ENCODE data around the gene TMEM52B. TPM values are rescaled to one million over a fixed set of nuclear protein-coding genes. Genes with fewer than 3 reads are reported as not detected.
A peak's percentile ranks its signal among the peaks of the same experiment; 100 is the strongest.
"Not testable (repeated sequence)": the region's sequence is repeated elsewhere in the genome, so short reads cannot be mapped to it uniquely, and the experiment has no call there.

TMEM52B gene
- total RNA-seq, 1 donor from 2014 or later, result 1.1 TPM

DNA sequence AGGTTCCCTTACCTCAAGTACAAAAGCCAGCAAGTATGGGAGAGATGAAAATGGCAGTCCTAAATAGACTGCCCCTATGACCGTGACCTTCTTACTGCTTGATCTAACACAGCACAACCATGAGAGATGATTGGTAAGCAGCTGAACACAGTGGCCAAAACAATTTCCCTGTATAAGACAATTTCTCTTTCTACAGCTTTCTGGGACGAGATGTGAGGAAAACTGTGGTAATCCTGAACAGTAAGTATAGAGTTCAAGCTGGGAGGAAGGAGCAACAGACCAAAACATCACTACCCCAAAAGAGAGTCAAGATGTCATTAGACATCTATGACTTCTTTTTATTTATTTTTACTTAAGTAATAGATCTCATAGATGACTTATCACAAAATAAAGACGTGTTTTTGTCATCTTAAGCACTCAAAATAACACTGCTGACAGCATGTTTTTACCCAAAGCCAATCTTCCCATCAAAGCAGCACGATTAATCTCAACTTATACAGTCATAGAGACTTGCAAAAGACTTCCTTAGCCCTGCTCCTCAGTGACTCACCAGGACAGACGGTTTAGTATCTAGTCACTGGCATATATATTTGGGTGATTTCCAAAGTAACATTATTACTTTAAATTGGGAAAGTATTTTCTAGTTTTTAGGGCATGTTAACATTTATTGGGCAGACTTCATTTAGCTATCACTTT is 3.7 kb downstream of the TMEM52B start:
- H3K9me3 Mint-ChIP-seq, result no peaks in the 10 kb centered on the region
- H3K4me1 Mint-ChIP-seq, result peaks cover 47% of the 10 kb centered on the region
- no peak overlapping the region for H3K4me3 Mint-ChIP-seq
- no peaks in the 10 kb centered on the region for H3K36me3 Mint-ChIP-seq
- DNase-seq (ENCODE audit: low spot score in 2 of 2, unreplicated experiment in 2 of 2), result no peak
- peak overlapping the region; percentile 11 for H3K27ac Mint-ChIP-seq
- H3K27me3 Mint-ChIP-seq (ENCODE audit: low read depth), result no peaks in the 10 kb centered on the region
- TF ChIP-seq, protein P1, sequence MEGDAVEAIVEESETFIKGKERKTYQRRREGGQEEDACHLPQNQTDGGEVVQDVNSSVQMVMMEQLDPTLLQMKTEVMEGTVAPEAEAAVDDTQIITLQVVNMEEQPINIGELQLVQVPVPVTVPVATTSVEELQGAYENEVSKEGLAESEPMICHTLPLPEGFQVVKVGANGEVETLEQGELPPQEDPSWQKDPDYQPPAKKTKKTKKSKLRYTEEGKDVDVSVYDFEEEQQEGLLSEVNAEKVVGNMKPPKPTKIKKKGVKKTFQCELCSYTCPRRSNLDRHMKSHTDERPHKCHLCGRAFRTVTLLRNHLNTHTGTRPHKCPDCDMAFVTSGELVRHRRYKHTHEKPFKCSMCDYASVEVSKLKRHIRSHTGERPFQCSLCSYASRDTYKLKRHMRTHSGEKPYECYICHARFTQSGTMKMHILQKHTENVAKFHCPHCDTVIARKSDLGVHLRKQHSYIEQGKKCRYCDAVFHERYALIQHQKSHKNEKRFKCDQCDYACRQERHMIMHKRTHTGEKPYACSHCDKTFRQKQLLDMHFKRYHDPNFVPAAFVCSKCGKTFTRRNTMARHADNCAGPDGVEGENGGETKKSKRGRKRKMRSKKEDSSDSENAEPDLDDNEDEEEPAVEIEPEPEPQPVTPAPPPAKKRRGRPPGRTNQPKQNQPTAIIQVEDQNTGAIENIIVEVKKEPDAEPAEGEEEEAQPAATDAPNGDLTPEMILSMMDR (IDR thresholded peaks at IDR 0.05; ENCODE audit: unreplicated experiment), result no peak

DNA sequence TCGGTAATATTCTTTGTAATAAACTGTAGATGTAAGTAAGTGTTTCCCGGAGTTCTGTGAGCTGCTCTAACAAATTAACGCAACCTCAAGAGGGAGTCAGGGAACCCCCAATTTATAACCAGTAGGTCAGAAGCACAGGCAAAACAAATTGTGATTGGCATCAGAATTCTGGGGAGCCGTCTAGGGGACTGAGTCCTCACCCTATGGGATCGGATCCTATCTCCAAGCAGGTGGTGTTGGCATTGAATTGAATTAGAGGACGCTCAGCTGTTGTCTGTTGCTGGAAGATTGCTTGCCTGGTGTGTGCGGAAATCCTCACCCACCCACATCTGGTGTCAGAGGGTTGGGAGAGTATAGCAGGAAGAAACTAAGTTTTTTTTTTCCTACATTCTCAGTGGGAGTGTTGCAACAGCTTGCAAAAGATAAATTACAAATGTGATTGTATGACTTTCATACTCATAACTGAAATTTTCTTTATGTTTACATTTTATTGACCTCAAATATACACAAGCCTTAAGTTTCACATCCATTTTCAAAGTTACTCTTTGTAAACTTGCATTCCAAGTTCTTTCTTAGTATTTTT is 5.5 kb downstream of the TMEM52B start:
- no peaks in the 10 kb centered on the region for H3K27me3 Mint-ChIP-seq (ENCODE audit: low read depth)
- peak overlapping the region; percentile 80 for H3K27ac Mint-ChIP-seq
- H3K36me3 Mint-ChIP-seq, result no peaks in the 10 kb centered on the region
- TF ChIP-seq, protein P1 (IDR thresholded peaks at IDR 0.05; ENCODE audit: unreplicated experiment), result no peak
- DNase-seq (ENCODE audit: low spot score in 2 of 2, unreplicated experiment in 2 of 2), result no peak
- peaks cover 38% of the 10 kb centered on the region for H3K4me1 Mint-ChIP-seq
- no peak overlapping the region for H3K4me3 Mint-ChIP-seq
- no peaks in the 10 kb centered on the region for H3K9me3 Mint-ChIP-seq

GRCh38 chr12:10186299-10186698 is 7.5 kb downstream of the TMEM52B start:
- H3K9me3 Mint-ChIP-seq, result no peaks in the 10 kb centered on the region
- no peak for DNase-seq (ENCODE audit: low spot score in 2 of 2, unreplicated experiment in 2 of 2)

DNA sequence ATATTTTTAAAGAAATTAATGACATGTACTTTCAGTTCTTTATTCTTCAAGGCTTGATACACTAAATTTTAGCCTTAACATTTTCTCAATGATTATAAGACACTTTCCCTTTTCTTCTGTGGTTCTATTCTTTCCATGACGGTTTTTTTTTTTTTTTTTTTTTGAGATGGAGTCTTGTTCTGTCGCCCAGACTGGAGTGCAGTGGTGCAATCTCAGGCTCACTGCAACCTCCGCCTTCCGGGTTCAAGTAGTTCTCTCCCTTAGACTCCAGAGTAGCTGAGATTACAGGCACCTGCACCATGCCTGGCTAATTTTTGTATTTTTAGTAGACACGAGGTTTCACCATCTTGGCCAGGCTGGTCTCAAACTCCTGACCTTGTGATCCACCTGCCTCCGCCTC is 8.1 kb downstream of the TMEM52B start:
- H3K4me3 Mint-ChIP-seq, result not testable (repeated sequence)

More at GRCh38 chr12:10186299-10186698, 7.5 kb downstream of the TMEM52B start:
- peaks cover 43% of the 10 kb centered on the region for H3K4me1 Mint-ChIP-seq
- peak overlapping the region; percentile 71 for H3K27ac Mint-ChIP-seq
- TF ChIP-seq, protein P1 (IDR thresholded peaks at IDR 0.05; ENCODE audit: unreplicated experiment), result no peak
- no peak overlapping the region for H3K4me3 Mint-ChIP-seq
- H3K36me3 Mint-ChIP-seq, result no peaks in the 10 kb centered on the region
- no peaks in the 10 kb centered on the region for H3K27me3 Mint-ChIP-seq (ENCODE audit: low read depth)

DNA sequence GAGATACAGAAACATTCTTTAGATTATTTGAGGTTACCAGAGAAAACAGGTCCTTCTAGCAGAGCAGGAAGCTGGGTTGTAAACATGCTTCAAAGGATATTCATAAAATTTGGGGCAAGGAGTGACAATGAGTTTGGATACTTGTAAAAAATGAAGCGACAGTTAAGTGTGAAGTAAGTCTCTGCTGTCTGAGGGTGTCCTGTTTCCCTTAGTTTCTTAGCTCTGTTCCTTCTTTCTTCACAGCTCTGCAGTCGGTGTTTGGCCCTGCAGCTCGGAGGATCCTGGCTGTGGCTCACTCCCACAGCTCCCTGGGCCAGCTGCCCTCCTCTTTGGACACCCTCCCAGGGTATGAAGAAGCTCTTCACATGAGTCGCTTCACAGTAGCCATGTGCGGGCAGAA is 10.8 kb downstream of the TMEM52B start:
- Mint-ChIP-seq H3K36me3 (no peaks in the 10 kb centered on the region), H3K4me3 (no peak overlapping the region), H3K27me3 (ENCODE audit: low read depth) (no peaks in the 10 kb centered on the region), H3K4me1 (peaks cover 33% of the 10 kb centered on the region), H3K27ac (peak overlapping the region; percentile 83), H3K9me3 (no peaks in the 10 kb centered on the region)
- TF ChIP-seq, protein P1 (IDR thresholded peaks at IDR 0.05; ENCODE audit: unreplicated experiment), result no peak
- no peak for DNase-seq (ENCODE audit: low spot score in 2 of 2, unreplicated experiment in 2 of 2)

More for the DNA sequence above, 8.1 kb downstream of the TMEM52B start:
- peaks cover 47% of the 10 kb centered on the region for H3K4me1 Mint-ChIP-seq
- not testable (repeated sequence) for DNase-seq (ENCODE audit: low spot score in 2 of 2, unreplicated experiment in 2 of 2); H3K9me3 Mint-ChIP-seq; H3K27ac Mint-ChIP-seq; H3K36me3 Mint-ChIP-seq; H3K27me3 Mint-ChIP-seq (ENCODE audit: low read depth)

DNA sequence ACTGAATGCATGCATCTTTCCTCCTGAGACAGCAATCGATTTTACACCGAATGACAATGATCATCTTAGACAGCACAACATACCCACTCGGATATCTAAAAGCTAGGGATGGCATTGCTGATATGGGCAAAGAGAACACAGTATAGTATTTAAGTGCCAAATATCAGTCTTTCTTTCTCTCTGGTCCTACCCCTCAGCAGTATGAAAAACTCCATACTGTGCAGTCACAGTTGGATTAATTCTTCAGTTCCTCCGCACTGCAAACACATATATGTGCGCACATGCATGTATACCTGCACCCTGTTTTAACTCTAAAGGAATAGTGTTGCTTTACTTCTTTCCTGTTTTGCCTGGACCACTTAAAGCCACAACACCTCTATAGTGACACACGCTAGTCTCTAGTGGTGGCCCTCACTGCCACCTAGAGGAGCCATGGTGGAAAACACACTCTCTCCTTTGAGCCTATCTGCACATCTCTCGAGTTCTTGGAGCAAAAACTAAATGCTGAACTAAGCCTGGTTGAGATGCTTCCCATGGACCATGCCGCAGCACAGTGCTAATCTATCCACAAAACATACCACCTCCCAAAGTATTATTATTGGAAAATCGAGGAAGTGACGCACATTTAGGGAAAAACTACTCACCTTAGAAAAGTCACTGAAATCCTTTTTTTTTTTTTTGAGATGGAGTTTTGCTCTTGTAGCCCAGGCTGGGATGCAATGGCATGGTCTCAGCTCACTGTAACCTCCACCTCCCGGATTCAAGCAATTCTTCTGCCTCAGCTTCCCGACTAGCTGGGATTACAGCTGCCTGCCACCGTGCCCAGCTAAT is 11.9 kb downstream of the TMEM52B start:
- Mint-ChIP-seq H3K36me3 (no peaks in the 10 kb centered on the region), H3K9me3 (no peaks in the 10 kb centered on the region), H3K4me3 (no peak overlapping the region), H3K27me3 (ENCODE audit: low read depth) (no peaks in the 10 kb centered on the region), H3K27ac (peak overlapping the region; percentile 22), H3K4me1 (peaks cover 30% of the 10 kb centered on the region)
- TF ChIP-seq, protein P1 (IDR thresholded peaks at IDR 0.05; ENCODE audit: unreplicated experiment), result peak; percentile 33
- DNase-seq (ENCODE audit: low spot score in 2 of 2, unreplicated experiment in 2 of 2), result no peak
